Nephron (organoid): Measurements from ENCODE around the gene PAM.
A peak's percentile ranks its signal among the peaks of the same experiment; 100 is the strongest.

Source experiments
- H3K27ac Mint-ChIP-seq, 3 experiments: 2 replicates each; pipeline ENCODE4 v1.8.0; 2020; ENCODE audit warnings: mixed read lengths in 3 of 3, mild to moderate bottlenecking in 2 of 3, moderate library complexity in 1 of 3
- H3K27me3 Mint-ChIP-seq: 2 replicates; pipeline ENCODE4 v1.8.0; 2021; ENCODE audit warnings: low read depth, mild to moderate bottlenecking, moderate library complexity, mixed read lengths
- H3K36me3 Mint-ChIP-seq: 2 replicates; pipeline ENCODE4 v1.8.0; 2020; ENCODE audit warnings: low read depth, mixed read lengths
- H3K4me1 Mint-ChIP-seq: 2 replicates; pipeline ENCODE4 v1.8.0; 2020; ENCODE audit warnings: mixed read lengths
- H3K4me3 Mint-ChIP-seq, 3 experiments: 2 replicates each; pipeline ENCODE4 v1.8.0; 2020; ENCODE audit warnings: mild to moderate bottlenecking in 3 of 3, mixed read lengths in 3 of 3, moderate library complexity in 2 of 3
- H3K9me3 Mint-ChIP-seq: 2 replicates; pipeline ENCODE4 v1.8.0; 2020; ENCODE audit warnings: mixed read lengths
- TF ChIP-seq, protein P1 (sequence below), 3 experiments: fragments of 200-600 bp; sonication (generic); IDR thresholded peaks; one replicate each; pipeline ENCODE4 v1.5.0; 2021; ENCODE audit warnings: antibody characterized with exemption in 3 of 3; ENCODE audit not compliant: unreplicated experiment in 3 of 3

PAM gene

DNA sequence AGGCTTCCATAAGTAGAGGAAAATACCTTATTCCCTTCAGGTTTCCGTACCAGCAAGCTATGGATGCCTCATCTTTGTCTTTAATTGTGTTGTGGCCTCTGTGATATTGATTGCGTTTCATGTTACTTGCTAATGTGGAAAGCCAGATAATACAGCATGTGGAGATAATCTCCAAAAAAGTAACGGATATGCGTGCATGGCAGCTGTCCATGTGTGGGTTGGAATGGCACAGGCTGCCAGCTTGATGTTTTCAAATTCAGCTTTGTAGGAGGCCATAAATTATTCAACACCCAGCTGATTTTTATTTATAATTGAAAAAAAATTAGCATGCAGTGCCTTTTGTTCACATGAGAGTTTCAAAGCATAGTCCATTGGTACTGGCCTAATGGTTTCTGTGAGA lies 219.9 kb downstream of the PAM start:
- Mint-ChIP-seq H3K27me3 (no peaks in the 10 kb centered on the region), H3K9me3 (no peaks in the 10 kb centered on the region), H3K27ac (no peak overlapping the region), H3K4me3 (no peak overlapping the region), H3K4me1 (peaks cover 17% of the 10 kb centered on the region), H3K36me3 (peaks cover 4% of the 10 kb centered on the region)
- TF ChIP-seq, protein P1, sequence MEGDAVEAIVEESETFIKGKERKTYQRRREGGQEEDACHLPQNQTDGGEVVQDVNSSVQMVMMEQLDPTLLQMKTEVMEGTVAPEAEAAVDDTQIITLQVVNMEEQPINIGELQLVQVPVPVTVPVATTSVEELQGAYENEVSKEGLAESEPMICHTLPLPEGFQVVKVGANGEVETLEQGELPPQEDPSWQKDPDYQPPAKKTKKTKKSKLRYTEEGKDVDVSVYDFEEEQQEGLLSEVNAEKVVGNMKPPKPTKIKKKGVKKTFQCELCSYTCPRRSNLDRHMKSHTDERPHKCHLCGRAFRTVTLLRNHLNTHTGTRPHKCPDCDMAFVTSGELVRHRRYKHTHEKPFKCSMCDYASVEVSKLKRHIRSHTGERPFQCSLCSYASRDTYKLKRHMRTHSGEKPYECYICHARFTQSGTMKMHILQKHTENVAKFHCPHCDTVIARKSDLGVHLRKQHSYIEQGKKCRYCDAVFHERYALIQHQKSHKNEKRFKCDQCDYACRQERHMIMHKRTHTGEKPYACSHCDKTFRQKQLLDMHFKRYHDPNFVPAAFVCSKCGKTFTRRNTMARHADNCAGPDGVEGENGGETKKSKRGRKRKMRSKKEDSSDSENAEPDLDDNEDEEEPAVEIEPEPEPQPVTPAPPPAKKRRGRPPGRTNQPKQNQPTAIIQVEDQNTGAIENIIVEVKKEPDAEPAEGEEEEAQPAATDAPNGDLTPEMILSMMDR (IDR thresholded peaks at IDR 0.05; ENCODE audit: unreplicated experiment in 3 of 3): no peak

DNA sequence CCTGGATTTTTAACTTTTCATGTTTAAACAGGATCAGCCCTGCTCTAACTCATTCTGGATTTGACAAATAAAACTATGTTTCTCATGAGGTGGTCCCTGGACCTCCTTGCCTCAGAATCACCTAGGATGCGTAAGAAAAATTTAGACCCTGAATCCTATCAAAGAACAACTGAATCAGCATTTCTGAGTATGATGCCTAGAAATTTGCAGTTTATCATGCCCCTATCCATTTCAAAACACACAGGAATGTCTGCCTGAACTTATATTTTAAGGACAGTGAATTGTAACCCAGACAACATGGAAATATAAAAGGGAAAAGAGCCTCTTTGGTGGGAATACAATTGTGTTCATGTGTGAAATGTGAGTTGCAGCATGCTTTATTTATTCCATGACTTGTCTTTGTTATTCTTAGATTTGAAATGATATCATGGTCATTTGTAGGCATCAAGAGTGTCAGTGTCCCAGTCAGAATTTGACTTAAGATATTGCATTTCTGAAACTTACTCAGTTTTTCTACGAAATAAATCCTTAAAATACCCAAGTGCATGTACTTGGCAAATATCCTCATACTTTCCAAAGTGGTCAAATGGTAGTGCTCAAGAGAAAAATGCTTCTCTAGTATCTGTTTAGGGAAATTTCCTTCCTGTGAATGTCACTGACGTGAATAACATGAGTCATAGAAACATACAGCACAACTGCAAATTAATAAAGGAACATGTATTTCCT lies 220.5 kb downstream of the PAM start:
- H3K27me3 Mint-ChIP-seq: no peaks in the 10 kb centered on the region
- H3K9me3 Mint-ChIP-seq: no peaks in the 10 kb centered on the region
- H3K4me3 Mint-ChIP-seq: no peak overlapping the region
- H3K4me1 Mint-ChIP-seq: peaks cover 17% of the 10 kb centered on the region
- H3K27ac Mint-ChIP-seq: peak overlapping the region in 1 of 3 experiments; percentile 72
- peaks cover 4% of the 10 kb centered on the region for H3K36me3 Mint-ChIP-seq
- TF ChIP-seq, protein P1 (IDR thresholded peaks at IDR 0.05; ENCODE audit: unreplicated experiment in 3 of 3): no peak

DNA sequence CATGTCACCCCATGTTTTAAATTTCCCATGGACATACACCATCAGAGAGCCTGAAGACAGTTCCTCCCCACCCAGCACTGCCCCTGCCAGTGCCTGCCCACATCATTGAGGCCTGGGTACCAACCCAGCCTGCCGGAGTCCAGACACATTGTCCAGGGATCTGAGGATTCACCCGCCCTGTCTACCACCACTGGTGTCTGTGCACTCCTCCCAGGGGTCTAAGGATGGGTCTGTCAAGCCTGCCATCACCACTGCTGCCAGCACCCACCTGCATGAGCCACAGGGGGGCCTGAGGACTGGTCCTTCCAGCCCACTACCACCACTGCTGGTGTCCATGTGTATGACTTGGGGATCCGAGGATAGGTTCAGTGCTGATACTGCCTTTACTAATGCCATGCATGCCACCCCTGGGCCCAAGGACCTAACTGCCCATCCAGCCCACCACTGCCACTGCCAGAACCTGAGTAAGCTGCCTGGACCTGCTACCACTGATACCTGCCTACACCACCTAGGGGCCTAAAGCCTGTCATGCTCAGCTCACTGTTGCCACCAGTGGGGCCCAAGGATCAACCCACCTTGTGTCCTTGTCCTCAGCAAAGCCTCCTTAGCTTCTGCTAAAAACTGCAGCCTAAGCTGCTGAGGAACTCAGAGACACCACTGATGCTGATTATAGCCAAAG lies 227.0 kb downstream of the PAM start:
- H3K4me3 Mint-ChIP-seq: no peak overlapping the region
- H3K9me3 Mint-ChIP-seq: peaks cover 25% of the 10 kb centered on the region
- H3K4me1 Mint-ChIP-seq: no peaks in the 10 kb centered on the region
- no peak overlapping the region for H3K27ac Mint-ChIP-seq
- peaks cover 36% of the 10 kb centered on the region for H3K36me3 Mint-ChIP-seq
- no peaks in the 10 kb centered on the region for H3K27me3 Mint-ChIP-seq
- TF ChIP-seq, protein P1 (IDR thresholded peaks at IDR 0.05; ENCODE audit: unreplicated experiment in 3 of 3): no peak

DNA sequence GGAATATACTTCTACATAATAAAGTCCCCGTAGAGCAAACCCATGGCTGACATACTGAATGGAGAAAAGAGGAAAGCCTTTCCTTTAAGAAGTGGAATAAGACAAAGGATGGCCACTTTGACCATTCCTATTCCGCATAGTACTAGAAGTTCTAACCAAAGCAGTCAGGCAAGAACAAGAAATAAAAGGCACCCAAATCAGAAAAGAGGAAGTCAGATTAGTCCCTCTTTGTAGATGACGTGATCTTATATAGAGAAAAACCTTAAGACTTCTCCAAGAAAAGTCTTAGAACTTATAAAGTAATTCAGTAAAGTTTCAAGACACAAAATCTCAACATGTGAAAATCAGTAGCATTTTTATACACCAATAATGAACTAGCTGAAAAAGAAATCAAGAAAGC lies 231.0 kb downstream of the PAM start:
- H3K27me3 Mint-ChIP-seq: no peaks in the 10 kb centered on the region
- H3K4me1 Mint-ChIP-seq: no peaks in the 10 kb centered on the region
- peaks cover 29% of the 10 kb centered on the region for H3K36me3 Mint-ChIP-seq
- no peak overlapping the region for H3K27ac Mint-ChIP-seq
- TF ChIP-seq, protein P1 (IDR thresholded peaks at IDR 0.05; ENCODE audit: unreplicated experiment in 3 of 3): no peak
- peaks cover 25% of the 10 kb centered on the region for H3K9me3 Mint-ChIP-seq
- H3K4me3 Mint-ChIP-seq: no peak overlapping the region

DNA sequence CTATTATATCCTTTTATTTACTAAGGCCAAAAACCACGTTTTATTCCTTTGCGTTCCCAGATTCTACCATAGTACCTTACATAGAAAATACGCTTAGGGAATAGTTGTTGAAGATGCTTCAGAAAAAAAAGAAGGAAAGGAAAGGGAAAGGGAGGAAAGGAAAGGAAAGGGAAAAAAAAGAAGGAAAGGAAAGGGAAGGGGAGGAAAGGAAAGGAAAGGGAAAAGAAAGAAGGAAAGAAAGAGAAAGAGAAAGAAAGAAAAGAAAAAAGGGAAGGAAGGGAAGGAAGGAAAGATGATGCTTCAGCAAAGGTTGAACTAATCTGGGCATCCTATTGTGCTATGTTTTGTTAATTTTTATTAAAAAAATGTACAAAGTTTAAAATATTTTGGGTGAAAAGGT lies 233.4 kb downstream of the PAM start:
- peaks cover 9% of the 10 kb centered on the region for H3K36me3 Mint-ChIP-seq
- H3K27me3 Mint-ChIP-seq: no peaks in the 10 kb centered on the region
- no peak overlapping the region for H3K27ac Mint-ChIP-seq
- peaks cover 12% of the 10 kb centered on the region for H3K9me3 Mint-ChIP-seq
- TF ChIP-seq, protein P1 (IDR thresholded peaks at IDR 0.05; ENCODE audit: unreplicated experiment in 3 of 3): no peak
- H3K4me3 Mint-ChIP-seq: no peak overlapping the region
- H3K4me1 Mint-ChIP-seq: no peaks in the 10 kb centered on the region

DNA sequence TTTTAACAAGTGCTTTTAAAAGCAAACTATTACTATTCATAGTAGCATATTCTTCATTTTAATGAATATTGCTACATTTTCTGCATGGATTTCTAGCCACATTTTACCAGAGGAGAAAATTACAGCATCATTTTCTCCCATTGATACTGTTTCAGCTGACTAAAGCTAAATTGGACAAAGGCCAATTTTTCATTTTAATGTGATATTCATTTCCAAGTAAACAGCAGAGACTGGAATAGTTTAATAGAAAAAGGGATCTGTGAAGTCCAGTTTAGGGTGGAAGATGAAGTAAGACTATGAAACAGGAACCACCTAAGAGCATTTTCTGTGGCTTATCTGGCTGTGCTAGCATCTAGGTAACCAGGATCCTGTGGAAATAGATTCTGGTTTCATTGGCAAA lies 236.7 kb downstream of the PAM start:
- Mint-ChIP-seq H3K27me3 (no peaks in the 10 kb centered on the region), H3K4me1 (no peaks in the 10 kb centered on the region), H3K36me3 (peaks cover 4% of the 10 kb centered on the region), H3K9me3 (no peaks in the 10 kb centered on the region), H3K27ac (no peak overlapping the region), H3K4me3 (no peak overlapping the region)
- TF ChIP-seq, protein P1 (IDR thresholded peaks at IDR 0.05; ENCODE audit: unreplicated experiment in 3 of 3): no peak
